Skeletal muscle tissue (tissue), 4 donors: Measurements from ENCODE around the gene CTNNBIP1. TPM values are rescaled to one million over a fixed set of nuclear protein-coding genes. Genes with fewer than 3 reads are reported as not detected.

ENCODE experiments used
- H3K27ac ChIP-seq: one replicate; pipeline ENCODE4 v1.7.0; 2013; ENCODE audit warnings: mild to moderate bottlenecking, low read depth, low read length, inconsistent platforms
- H3K27me3 ChIP-seq, 3 donors: one replicate each; pipeline ENCODE4 v1.7.0; 2013; ENCODE audit warnings: low read length in 3 of 3; ENCODE audit not compliant: control insufficient read depth in 3 of 3, insufficient read depth in 3 of 3
- H3K36me3 ChIP-seq, 3 donors: one replicate each; pipeline ENCODE4 v1.7.0; 2013; ENCODE audit warnings: low read length in 3 of 3; ENCODE audit not compliant: control insufficient read depth in 3 of 3, insufficient read depth in 3 of 3
- H3K4me1 ChIP-seq, 3 donors: one replicate each; pipeline ENCODE4 v1.7.0; 2013; ENCODE audit warnings: low read length in 3 of 3, mild to moderate bottlenecking in 3 of 3; ENCODE audit not compliant: control insufficient read depth in 3 of 3, insufficient read depth in 3 of 3
- H3K4me3 ChIP-seq, 3 donors: one replicate each; pipeline ENCODE4 v1.7.0; 2013; ENCODE audit warnings: low read length in 3 of 3
- H3K9ac ChIP-seq, 3 donors: one replicate each; pipeline ENCODE4 v1.7.0; 2013; ENCODE audit warnings: low read length in 3 of 3, mild to moderate bottlenecking in 3 of 3, moderate library complexity in 2 of 3, low read depth in 1 of 3
- H3K9me3 ChIP-seq, 3 donors: one replicate each; pipeline ENCODE4 v1.7.0; 2013; ENCODE audit warnings: low read length in 3 of 3; ENCODE audit not compliant: control insufficient read depth in 3 of 3
- total RNA-seq: library from RNA; depleted of rRNA; stranded (reverse); fragments of >200 nt; gene quantifications from one replicate; pipeline ENCODE4 v1.2.3, GENCODE V29; 2014
- donor health status: Osteomylitis.

Gene CTNNBIP1
- total RNA-seq, 1 donor from 2014 or later, result 32.4 TPM

DNA sequence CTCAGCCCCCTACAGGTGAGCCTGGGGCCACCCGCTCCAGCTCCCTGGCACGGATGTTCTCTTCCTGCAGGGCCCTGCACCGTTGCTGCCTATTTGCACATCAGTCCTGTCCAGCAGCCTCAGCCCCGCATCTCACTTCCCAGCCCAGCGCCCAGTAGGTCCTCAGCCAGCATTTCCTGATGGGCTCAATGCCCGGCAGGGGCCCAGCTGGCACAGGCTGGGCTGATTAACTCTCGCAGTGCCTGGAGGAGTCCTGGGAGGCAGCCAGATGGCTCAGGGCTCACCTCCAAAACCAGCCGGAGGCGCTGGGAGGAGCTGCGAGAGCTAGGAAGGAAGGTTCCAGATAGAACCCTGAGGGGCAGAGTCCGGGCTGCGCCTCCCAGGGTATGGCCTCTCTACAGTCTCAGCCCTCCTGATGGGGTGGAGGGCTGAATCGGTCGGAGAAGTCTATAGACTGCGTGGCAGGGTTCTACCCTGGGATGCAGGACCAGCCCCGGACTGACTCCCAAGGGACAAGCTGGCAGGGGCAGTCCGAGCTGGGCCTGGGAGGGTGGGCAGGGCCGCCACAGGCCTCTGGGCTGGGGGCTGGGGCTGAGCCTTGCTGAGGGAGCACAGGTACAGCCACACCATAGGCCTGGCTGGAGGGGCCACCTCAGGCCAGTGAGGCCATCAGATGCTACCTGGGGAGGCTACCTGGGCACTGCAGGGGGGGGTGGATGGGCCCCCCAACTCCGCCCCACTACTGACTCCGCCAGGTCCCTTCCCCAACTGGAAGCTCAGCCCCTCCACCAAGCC lies 67.1 kb downstream of the CTNNBIP1 start:
- Histone ChIP-seq H3K4me3 (no peak overlapping the region), H3K9me3 (no peaks in the 10 kb centered on the region), H3K36me3 (no peaks in the 10 kb centered on the region), H3K4me1 (peaks cover 7 to 19% (median 15%) of the 10 kb centered on the region in 3 donors), H3K27me3 (peaks cover 0 to 7% (median 0%) of the 10 kb centered on the region in 3 donors), H3K9ac (no peak overlapping the region), H3K27ac (no peak overlapping the region)

GRCh38 chr1:9842073-9842711 lies 67.9 kb downstream of the CTNNBIP1 start:
- peaks cover 0 to 7% (median 0%) of the 10 kb centered on the region in 3 donors for H3K27me3 ChIP-seq
- H3K4me3 ChIP-seq, result no peak overlapping the region
- H3K36me3 ChIP-seq, result no peaks in the 10 kb centered on the region
- peaks cover 7 to 19% (median 15%) of the 10 kb centered on the region in 3 donors for H3K4me1 ChIP-seq
- no peak overlapping the region for H3K9ac ChIP-seq
- no peak overlapping the region for H3K27ac ChIP-seq
- no peaks in the 10 kb centered on the region for H3K9me3 ChIP-seq

DNA sequence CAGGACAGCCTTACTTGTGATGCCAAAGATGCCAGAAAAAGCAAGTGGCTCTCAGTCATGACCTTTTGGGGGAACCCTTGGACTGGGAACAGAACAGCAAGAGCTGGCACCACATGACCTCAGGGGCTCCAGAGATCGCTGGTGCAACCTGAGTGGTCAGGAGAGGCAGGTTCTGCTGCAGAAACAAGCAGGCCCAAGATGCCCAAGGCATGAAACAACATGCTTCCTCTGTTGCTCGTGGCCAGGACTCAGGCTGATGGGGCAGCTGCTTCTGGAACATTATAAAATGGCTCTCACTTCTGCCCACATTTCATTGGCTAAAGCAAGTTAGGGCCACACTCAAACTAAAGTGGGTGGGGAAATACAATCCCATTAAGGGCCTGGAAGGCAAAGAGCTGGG lies 68.6 kb downstream of the CTNNBIP1 start:
- Histone ChIP-seq H3K4me1 (peaks cover 7 to 20% (median 18%) of the 10 kb centered on the region in 3 donors), H3K36me3 (no peaks in the 10 kb centered on the region), H3K4me3 (no peak overlapping the region), H3K27ac (no peak overlapping the region), H3K9me3 (no peaks in the 10 kb centered on the region), H3K27me3 (peaks cover 0 to 7% (median 0%) of the 10 kb centered on the region in 3 donors), H3K9ac (no peak overlapping the region)

- Histone ChIP-seq H3K27me3 (peaks cover 0 to 7% (median 0%) of the 10 kb centered on the region in 3 donors), H3K9ac (no peak overlapping the region), H3K4me3 (no peak overlapping the region)
These were observed 69.9 kb downstream of the CTNNBIP1 start for GRCh38 chr1:9840176-9840575.

GRCh38 chr1:9838946-9839345 lies 71.1 kb downstream of the CTNNBIP1 start:
- H3K36me3 ChIP-seq, result no peaks in the 10 kb centered on the region
- peaks cover 0 to 7% (median 0%) of the 10 kb centered on the region in 3 donors for H3K27me3 ChIP-seq
- H3K4me1 ChIP-seq, result peaks cover 16 to 32% (median 29%) of the 10 kb centered on the region in 3 donors
- no peak overlapping the region for H3K4me3 ChIP-seq
- no peak overlapping the region for H3K9ac ChIP-seq
- no peak overlapping the region for H3K27ac ChIP-seq
- no peaks in the 10 kb centered on the region for H3K9me3 ChIP-seq

More at GRCh38 chr1:9840176-9840575, 69.9 kb downstream of the CTNNBIP1 start:
- Histone ChIP-seq H3K9me3 (no peaks in the 10 kb centered on the region), H3K36me3 (no peaks in the 10 kb centered on the region), H3K27ac (no peak overlapping the region), H3K4me1 (peaks cover 16 to 31% (median 30%) of the 10 kb centered on the region in 3 donors)

DNA sequence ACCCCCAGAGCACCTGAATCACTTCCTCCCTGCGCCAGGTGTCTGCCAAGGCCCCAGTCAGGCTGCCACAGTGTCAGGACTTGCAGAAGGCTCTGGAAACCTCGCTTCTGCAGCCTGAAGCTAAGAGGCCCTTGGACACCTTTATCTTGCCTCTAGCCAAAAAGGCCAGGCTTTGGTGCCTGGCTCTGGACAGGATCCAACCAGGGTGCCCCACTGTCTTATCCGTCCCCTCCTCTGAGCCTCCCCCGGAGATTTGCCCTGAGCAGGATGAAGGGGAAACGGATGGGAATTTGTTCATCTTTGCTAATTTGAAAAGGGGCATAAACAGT lies 73.5 kb downstream of the CTNNBIP1 start:
- Histone ChIP-seq H3K4me1 (peaks cover 15 to 26% (median 16%) of the 10 kb centered on the region in 3 donors), H3K4me3 (no peak overlapping the region), H3K27me3 (no peaks in the 10 kb centered on the region), H3K9me3 (no peaks in the 10 kb centered on the region), H3K36me3 (no peaks in the 10 kb centered on the region), H3K9ac (peak overlapping the region; percentile 23 to 45 (median 43)), H3K27ac (no peak overlapping the region)

- Histone ChIP-seq H3K27me3 (no peaks in the 10 kb centered on the region), H3K9ac (peak overlapping the region; percentile 23 to 45 (median 43)), H3K4me3 (peak overlapping the region in 2 of 3 donors; percentile 9 to 35), H3K4me1 (peaks cover 15 to 26% (median 16%) of the 10 kb centered on the region in 3 donors), H3K36me3 (no peaks in the 10 kb centered on the region), H3K27ac (no peak overlapping the region), H3K9me3 (no peaks in the 10 kb centered on the region)
These were observed 74.1 kb downstream of the CTNNBIP1 start for GRCh38 chr1:9835758-9836631.

DNA sequence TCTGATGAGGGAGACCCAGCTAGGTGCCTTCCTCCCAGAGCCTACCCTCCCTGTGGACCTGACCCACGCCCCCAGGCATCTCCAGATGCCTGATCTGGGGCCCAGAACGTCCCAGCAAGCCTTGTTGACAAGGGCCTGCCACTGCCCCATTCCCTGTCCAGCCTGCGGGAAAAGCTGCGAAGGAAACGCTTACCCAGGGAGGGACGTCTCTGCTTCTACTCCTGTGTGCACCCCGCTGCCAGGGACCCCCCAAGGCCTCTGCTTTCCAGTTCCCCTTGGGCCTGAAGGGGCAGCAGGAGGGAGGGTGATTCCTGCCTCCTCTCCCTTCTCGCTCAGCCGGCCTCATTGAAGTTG lies 74.7 kb downstream of the CTNNBIP1 start:
- peaks cover 15 to 23% (median 16%) of the 10 kb centered on the region in 3 donors for H3K4me1 ChIP-seq
- no peaks in the 10 kb centered on the region for H3K9me3 ChIP-seq
- H3K9ac ChIP-seq, result no peak overlapping the region
- no peaks in the 10 kb centered on the region for H3K36me3 ChIP-seq
- no peaks in the 10 kb centered on the region for H3K27me3 ChIP-seq
- H3K4me3 ChIP-seq, result no peak overlapping the region
- no peak overlapping the region for H3K27ac ChIP-seq

- Histone ChIP-seq H3K36me3 (no peaks in the 10 kb centered on the region), H3K9me3 (no peaks in the 10 kb centered on the region), H3K27me3 (no peaks in the 10 kb centered on the region)
These were observed 76.4 kb downstream of the CTNNBIP1 start for GRCh38 chr1:9833632-9834031.

More at GRCh38 chr1:9833632-9834031, 76.4 kb downstream of the CTNNBIP1 start:
- no peak overlapping the region for H3K4me3 ChIP-seq
- H3K9ac ChIP-seq, result no peak overlapping the region
- H3K27ac ChIP-seq, result no peak overlapping the region
- peaks cover 9 to 17% (median 11%) of the 10 kb centered on the region in 3 donors for H3K4me1 ChIP-seq
